HPDE6-E6E7 (cell line): Measurements from ENCODE around the gene HOXD8.

Source experiments
- DNase-seq: peaks from one replicate; pipeline ENCODE4 v3.0.0; 2011; ENCODE audit warnings: missing footprints; ENCODE audit errors: extremely low spot score

Gene HOXD8

DNA sequence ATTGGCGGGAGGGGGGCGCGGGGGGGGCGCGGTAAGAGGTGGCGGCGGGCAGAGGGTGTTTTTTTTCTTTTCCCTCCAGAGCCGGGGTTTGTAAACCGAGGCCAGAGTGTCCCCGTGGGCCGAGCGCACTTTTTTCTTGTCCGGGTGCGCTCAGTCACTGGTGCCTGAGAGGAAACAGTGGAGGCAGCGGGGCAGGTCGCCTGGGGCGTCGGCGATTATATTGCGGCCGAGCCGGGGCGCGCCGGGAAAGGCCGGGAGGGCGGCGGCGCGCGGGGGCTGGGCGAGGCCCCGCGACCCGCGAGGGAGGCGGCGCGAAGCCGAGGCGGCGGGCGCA, 275 bp downstream of the HOXD8 start:
- DNase-seq, result no peak

GRCh38 chr2:176130147-176130956, 847 bp downstream of the HOXD8 start:
- DNase-seq, result no peak

GRCh38 chr2:176130957-176131847, 1.7 kb downstream of the HOXD8 start:
- no peak for DNase-seq

GRCh38 chr2:176131848-176132158, 2.3 kb downstream of the HOXD8 start:
- DNase-seq, result no peak

GRCh38 chr2:176132205-176133171, 3.0 kb downstream of the HOXD8 start:
- no peak for DNase-seq

GRCh38 chr2:176133389-176133788, 3.9 kb downstream of the HOXD8 start:
- DNase-seq, result no peak

- DNase-seq, result no peak
Measured at GRCh38 chr2:176134035-176134434, 4.5 kb downstream of the HOXD8 start.

DNA sequence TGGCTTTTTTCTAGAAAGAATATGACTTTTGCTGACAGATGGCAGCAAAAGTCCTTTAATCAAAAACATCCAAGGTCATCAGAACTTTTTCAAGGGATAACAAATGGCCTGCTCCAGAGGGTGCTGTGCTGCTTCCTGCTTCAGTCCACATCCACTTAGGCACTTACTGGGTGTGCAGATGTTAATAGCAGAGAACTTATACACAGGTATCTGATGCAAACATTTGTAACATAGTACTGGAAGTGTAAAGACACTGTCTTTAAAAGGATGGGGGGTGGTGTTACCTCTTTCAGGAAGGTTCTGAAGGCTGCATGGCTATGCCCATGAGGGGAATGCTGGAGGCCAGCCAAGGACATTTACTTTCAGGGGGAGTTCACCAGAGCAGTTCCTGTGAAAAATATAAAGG, 5.5 kb downstream of the HOXD8 start:
- no peak for DNase-seq

DNA sequence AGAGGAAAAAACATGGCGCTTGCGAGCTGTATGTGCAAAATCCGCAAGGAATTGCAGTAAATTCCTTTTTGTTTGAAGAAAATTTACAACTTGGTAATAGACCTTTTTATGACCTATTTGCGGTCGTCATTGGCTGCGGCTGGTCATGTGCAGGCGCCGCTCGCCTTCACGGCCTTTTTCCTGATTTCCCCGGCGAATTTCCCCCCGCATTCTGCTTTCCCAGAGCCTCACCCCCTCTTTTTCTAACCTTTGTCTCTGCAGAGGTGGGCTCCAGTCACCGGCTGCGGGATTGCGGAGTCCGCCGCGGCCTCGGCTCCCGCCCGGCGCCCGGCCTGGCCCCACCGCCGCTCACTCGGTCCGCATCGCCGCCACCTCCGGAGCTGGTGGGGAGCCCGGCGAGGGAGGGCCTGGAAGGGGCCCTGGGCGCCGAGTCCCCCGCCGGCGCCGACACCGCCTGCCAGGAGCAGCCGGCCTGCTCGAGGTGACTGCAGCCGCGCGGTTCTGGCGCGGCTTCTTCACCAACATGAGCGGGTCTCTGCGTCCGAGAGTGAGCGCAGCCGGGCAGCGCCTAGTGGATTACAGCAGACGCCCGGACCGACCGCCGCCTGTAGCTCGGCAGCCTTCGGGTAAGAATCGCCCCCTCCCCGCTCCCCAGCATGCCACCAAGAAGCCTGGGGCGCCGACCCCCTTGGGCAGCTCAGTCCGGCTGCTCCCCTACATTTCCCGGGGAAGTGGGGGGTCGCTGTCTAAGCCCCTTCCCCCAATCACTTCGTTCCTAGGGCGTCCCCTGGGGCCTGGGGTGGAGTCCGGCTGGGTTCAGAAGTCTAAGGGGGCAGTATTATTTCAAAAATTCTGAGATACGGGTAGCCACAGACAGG, 7.1 kb downstream of the HOXD8 start:
- DNase-seq, result no peak

- no peak for DNase-seq
Measured at GRCh38 chr2:176137252-176137580, 7.7 kb downstream of the HOXD8 start.

GRCh38 chr2:176137906-176138305, 8.4 kb downstream of the HOXD8 start:
- no peak for DNase-seq

DNA sequence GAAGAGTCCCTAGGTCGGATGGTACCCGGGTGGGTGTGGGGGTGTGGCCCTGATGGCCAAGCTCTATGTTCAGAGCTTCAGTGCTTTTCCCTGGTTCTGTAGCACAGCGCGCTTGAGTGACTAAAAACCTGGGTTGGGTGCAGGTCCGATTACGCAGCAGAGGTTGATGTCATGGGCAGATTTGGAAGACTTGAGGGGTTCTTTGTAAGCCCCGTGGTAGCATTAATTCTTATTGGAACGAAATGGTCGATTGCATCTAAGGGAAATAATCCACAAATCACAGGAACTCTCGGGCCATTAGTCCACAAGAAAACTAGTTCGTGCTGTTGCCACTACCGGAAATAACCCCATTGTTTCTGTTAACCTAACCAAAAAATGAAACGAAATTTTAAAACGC, 9.0 kb downstream of the HOXD8 start:
- DNase-seq, result no peak

DNA sequence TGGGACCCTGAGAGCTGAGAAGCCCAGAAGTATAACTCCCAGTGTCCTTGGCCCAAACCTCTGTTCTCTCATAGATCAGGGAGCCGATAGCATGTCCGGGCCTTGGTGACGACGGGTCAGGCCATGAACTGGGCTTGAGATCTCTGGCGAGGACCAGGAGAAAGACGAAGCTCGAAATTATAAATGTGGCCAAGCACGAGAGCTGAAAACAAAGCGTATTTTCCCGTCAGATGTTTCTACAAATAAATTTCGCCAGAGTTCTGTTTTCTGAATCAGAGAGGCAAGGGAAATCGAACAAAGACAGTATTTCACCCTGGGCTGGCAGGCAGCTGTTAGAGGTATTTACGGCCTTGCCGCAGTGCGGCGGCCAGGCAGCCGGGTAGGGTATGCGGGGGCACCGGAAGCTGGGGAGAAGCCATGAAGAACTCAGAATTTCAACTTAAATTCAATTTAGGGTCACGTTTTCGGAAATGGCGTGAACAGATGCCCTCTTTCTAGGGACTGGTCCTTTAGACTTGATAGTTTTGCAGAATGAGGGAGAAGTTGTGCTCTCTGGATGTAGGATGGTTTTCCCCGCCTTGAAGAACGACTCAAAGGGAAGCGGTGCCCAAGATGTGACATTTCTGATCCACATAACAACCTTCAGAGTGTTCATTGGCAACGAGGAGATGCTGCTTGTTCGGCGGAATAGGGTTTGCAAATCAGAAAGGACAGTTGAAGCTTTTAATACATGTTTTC, 9.6 kb downstream of the HOXD8 start:
- no peak for DNase-seq

GRCh38 chr2:176139661-176140512, 10.4 kb downstream of the HOXD8 start:
- DNase-seq, result no peak

- DNase-seq, result peak; percentile 82
Measured at GRCh38 chr2:176140513-176141317, 11.2 kb downstream of the HOXD8 start.

GRCh38 chr2:176142281-176142680, 12.8 kb downstream of the HOXD8 start:
- no peak for DNase-seq

GRCh38 chr2:176145085-176145969, 15.8 kb downstream of the HOXD8 start:
- DNase-seq, result no peak

GRCh38 chr2:176146101-176146500, 16.6 kb downstream of the HOXD8 start:
- DNase-seq, result no peak
